HepG2 (cell line): ENCODE results near the gene MAPK6. TPM values are rescaled to one million over a fixed set of nuclear protein-coding genes. Genes with fewer than 3 reads are reported as not detected.
A peak's percentile ranks its signal among the peaks of the same experiment; 100 is the strongest.

Experiments
- ATRX ChIP-seq: sonication (generic); formaldehyde crosslinking; IDR thresholded peaks from 2 replicates; pipeline ENCODE4 v1.4.0; 2020; ENCODE audit warnings: missing genetic modification reagents, borderline replicate concordance
- FOXP4 ChIP-seq: sonication (generic); formaldehyde crosslinking; IDR thresholded peaks from 2 replicates; pipeline ENCODE4 v1.4.0; 2020; ENCODE audit warnings: missing genetic modification reagents
- GABPB1 ChIP-seq: IDR thresholded peaks from 2 replicates; pipeline ENCODE4 v1.6.1; 2016; ENCODE audit warnings: mild to moderate bottlenecking, missing genetic modification reagents, moderate library complexity, missing compliant biosample characterization
- GMEB2 ChIP-seq: IDR thresholded peaks from 2 replicates; pipeline ENCODE4 v1.6.1; 2016; ENCODE audit warnings: missing biosample characterization, missing genetic modification reagents, low read depth
- KLF15 ChIP-seq: sonication (generic); formaldehyde crosslinking; IDR thresholded peaks from 2 replicates; pipeline ENCODE4 v1.8.1; 2023; ENCODE audit warnings: borderline replicate concordance, mild to moderate bottlenecking, inconsistent platforms, missing genetic modification reagents, mixed read lengths
- MTA3 ChIP-seq: sonication (generic); formaldehyde crosslinking; IDR thresholded peaks from 2 replicates; pipeline ENCODE4 v1.4.0; 2020; ENCODE audit warnings: missing genetic modification reagents
- NCOA2 ChIP-seq: sonication (generic); formaldehyde crosslinking; IDR thresholded peaks from 2 replicates; pipeline ENCODE4 v1.8.0; 2022; ENCODE audit warnings: inconsistent platforms
- PBX2 ChIP-seq: IDR thresholded peaks from 2 replicates; pipeline ENCODE4 v1.6.1; 2016; ENCODE audit warnings: control low read depth
- RARA ChIP-seq: IDR thresholded peaks from 2 replicates; pipeline ENCODE4 v1.6.1; 2016; ENCODE audit warnings: missing genetic modification reagents, missing compliant biosample characterization
- TERF1 ChIP-seq: sonication (generic); formaldehyde crosslinking; IDR thresholded peaks from 2 replicates; pipeline ENCODE4 v1.8.0; 2022; ENCODE audit warnings: mild to moderate bottlenecking, missing genetic modification reagents, moderate library complexity
- ZBTB2 ChIP-seq: sonication (generic); formaldehyde crosslinking; IDR thresholded peaks from 2 replicates; pipeline ENCODE4 v1.8.0; 2022; ENCODE audit warnings: low read depth, missing genetic modification reagents
- ZNF292 ChIP-seq: sonication (generic); formaldehyde crosslinking; IDR thresholded peaks from 2 replicates; pipeline ENCODE4 v1.8.1; 2022; ENCODE audit warnings: mild to moderate bottlenecking, low read depth, missing genetic modification reagents, borderline replicate concordance
- ZNF337 ChIP-seq: sonication (generic); formaldehyde crosslinking; IDR thresholded peaks from 2 replicates; pipeline ENCODE4 v1.5.1; 2020; ENCODE audit warnings: missing genetic modification reagents, low read depth, mild to moderate bottlenecking, borderline replicate concordance
- ZNF574 ChIP-seq: sonication (generic); formaldehyde crosslinking; IDR thresholded peaks from 2 replicates; pipeline ENCODE4 v1.4.0; 2020; ENCODE audit warnings: missing genetic modification reagents
- ZNF576 ChIP-seq: sonication (generic); formaldehyde crosslinking; IDR thresholded peaks from 2 replicates; pipeline ENCODE4 v1.4.0; 2020; ENCODE audit warnings: mild to moderate bottlenecking, missing genetic modification reagents
- ZNF615 ChIP-seq: sonication (generic); formaldehyde crosslinking; IDR thresholded peaks from 2 replicates; pipeline ENCODE4 v1.5.0; 2020; ENCODE audit warnings: mild to moderate bottlenecking, missing genetic modification reagents, borderline replicate concordance
- ZNF644 ChIP-seq: IDR thresholded peaks from 2 replicates; pipeline ENCODE4 v1.6.1; 2016; ENCODE audit warnings: low read depth
- ZNF768 ChIP-seq: sonication (generic); formaldehyde crosslinking; IDR thresholded peaks from 2 replicates; pipeline ENCODE4 v1.4.0; 2020; ENCODE audit warnings: missing genetic modification reagents
- polyA plus RNA-seq, 8 experiments: library from polyadenylated mRNA; depleted of rRNA in 3 of 8; stranded (reverse) in 7 of 8; unstranded in 1 of 8; fragments of >200 nt; fragmentation: Illumina TruSeq in 4 of 8; extraction: Trizol in 4 of 8; gene quantifications; 2 replicates each; pipeline versions ENCODE4 v1.2.1 to v1.2.3, GENCODE V29; 2011 to 2016; ENCODE audit warnings: low read depth in 4 of 8, missing spikeins in 1 of 8, mixed read lengths in 1 of 8; ENCODE audit not compliant: insufficient read depth in 1 of 8
- total RNA-seq, 5 experiments: library from RNA; depleted of rRNA; stranded (reverse); fragments of >200 nt; fragmentation: Illumina TruSeq; extraction: Trizol; gene quantifications; 2 replicates each; pipeline ENCODE4 v1.2.3, GENCODE V29; 2016; ENCODE audit warnings: low read depth in 1 of 5

The MAPK6 gene
- total and polyA plus RNA-seq, 2 of the 13 experiments (the other 11 are each of a cell fraction or from before 2014, with no cell fraction given): 89.5 to 99.7 TPM

- TF ChIP-seq FOXP4 (CRISPR knock-in tag) (peak; percentile 68), ATRX (CRISPR knock-in tag) (no peak), ZNF576 (CRISPR knock-in tag) (no peak), GABPB1 (CRISPR knock-in tag) (peak; percentile 25), RARA (CRISPR knock-in tag) (peak; percentile 57), ZNF292 (CRISPR knock-in tag) (0 out of 2 replicates have a peak, but pooled peaks have one; percentile 16), KLF15 (CRISPR knock-in tag) (no peak), TERF1 (CRISPR knock-in tag) (no peak), GMEB2 (CRISPR knock-in tag) (no peak), NCOA2 (CRISPR knock-in tag) (peak; percentile 72), PBX2 (CRISPR knock-in tag) (peak; percentile 68), ZNF768 (CRISPR knock-in tag) (no peak), ZNF337 (CRISPR knock-in tag) (no peak), ZNF615 (no peak), ZNF644 (CRISPR knock-in tag) (0 out of 2 replicates have a peak, but pooled peaks have one; percentile 26), ZNF574 (CRISPR knock-in tag) (peak; percentile 40; the same call in 1 of the 2 replicates), MTA3 (no peak), ZBTB2 (CRISPR knock-in tag) (no peak)
Measured at GRCh38 chr15:51970132-51970817, 48.7 kb upstream of the MAPK6 start (continued).
